ENCODE measurements around the gene ANGPTL7.

DNA sequence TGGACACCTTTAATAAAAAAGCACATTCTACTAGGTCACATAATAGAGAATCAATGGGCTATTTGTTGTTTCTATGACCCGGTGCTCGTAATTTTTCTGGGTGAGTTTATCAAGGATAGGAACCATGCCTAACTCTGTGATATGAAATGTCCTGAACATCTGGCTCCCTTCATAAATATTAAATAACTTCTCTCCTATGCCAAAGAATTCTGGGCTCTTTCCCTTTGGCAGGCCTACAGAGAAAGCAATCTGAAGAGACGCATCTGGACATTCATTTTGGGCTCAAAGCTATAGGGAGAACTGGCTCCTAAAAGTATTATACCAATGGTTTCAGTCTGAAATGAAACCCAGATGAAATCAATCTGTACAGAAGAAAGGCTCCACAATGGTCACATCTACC is 38.8 kb upstream of the ANGPTL7 start:
- TF ChIP-seq FOS (IDR thresholded peaks at IDR 0.05; ENCODE audit: borderline replicate concordance, extremely low read depth, insufficient read length) (no peak), NBN (IDR thresholded peaks at IDR 0.05) (no peak), RUNX3 (IDR thresholded peaks at IDR 0.05; ENCODE audit: low read length) (no peak)
- TF ChIP-seq, protein P1, sequence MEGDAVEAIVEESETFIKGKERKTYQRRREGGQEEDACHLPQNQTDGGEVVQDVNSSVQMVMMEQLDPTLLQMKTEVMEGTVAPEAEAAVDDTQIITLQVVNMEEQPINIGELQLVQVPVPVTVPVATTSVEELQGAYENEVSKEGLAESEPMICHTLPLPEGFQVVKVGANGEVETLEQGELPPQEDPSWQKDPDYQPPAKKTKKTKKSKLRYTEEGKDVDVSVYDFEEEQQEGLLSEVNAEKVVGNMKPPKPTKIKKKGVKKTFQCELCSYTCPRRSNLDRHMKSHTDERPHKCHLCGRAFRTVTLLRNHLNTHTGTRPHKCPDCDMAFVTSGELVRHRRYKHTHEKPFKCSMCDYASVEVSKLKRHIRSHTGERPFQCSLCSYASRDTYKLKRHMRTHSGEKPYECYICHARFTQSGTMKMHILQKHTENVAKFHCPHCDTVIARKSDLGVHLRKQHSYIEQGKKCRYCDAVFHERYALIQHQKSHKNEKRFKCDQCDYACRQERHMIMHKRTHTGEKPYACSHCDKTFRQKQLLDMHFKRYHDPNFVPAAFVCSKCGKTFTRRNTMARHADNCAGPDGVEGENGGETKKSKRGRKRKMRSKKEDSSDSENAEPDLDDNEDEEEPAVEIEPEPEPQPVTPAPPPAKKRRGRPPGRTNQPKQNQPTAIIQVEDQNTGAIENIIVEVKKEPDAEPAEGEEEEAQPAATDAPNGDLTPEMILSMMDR (IDR thresholded peaks at IDR 0.05 in 2 of 3, conservative IDR thresholded peaks at IDR 0.05 in 1 of 3; ENCODE audit: control insufficient read depth in 2 of 3, extremely low read depth in 1 of 3, insufficient read depth in 1 of 3, low read depth in 3 of 3, low read length in 3 of 3): no peak

All from GM12878 (cell line).